Occipital lobe (tissue), 2 donors: ENCODE measurements around the gene LARGE2. TPM values are rescaled to one million over a fixed set of nuclear protein-coding genes. Genes with fewer than 3 reads are reported as not detected.

ENCODE experiments used
- DNase-seq: peaks from one replicate; lab custom pipeline; 2025; lab: John Stamatoyannopoulos, UW
- total RNA-seq: library from RNA; depleted of rRNA; stranded (reverse); fragments of >200 nt; gene quantifications from one replicate; pipeline ENCODE4 v1.2.3, GENCODE V29; 2014

Gene LARGE2
- total RNA-seq, 1 donor from 2014 or later, result 0.16 TPM

DNA sequence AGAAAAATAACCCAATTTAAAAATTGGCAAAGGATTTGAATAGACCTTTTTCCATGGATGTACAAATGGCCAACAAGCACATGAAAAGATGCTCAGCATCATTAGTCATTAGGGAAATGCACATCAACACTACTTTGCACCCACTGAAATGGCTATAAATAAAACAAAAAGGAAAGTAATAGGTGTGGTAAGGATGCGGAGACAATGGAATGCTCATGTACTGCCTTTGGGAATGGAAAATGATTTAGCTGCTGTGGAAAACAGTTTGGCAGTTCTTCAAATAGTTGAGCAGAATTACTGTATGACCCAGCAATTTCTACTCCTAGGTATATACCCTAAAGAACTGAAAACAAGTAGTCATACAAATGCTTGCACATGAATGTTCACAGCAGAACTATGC lies 37.4 kb downstream of the LARGE2 start:
- no peak for DNase-seq

DNA sequence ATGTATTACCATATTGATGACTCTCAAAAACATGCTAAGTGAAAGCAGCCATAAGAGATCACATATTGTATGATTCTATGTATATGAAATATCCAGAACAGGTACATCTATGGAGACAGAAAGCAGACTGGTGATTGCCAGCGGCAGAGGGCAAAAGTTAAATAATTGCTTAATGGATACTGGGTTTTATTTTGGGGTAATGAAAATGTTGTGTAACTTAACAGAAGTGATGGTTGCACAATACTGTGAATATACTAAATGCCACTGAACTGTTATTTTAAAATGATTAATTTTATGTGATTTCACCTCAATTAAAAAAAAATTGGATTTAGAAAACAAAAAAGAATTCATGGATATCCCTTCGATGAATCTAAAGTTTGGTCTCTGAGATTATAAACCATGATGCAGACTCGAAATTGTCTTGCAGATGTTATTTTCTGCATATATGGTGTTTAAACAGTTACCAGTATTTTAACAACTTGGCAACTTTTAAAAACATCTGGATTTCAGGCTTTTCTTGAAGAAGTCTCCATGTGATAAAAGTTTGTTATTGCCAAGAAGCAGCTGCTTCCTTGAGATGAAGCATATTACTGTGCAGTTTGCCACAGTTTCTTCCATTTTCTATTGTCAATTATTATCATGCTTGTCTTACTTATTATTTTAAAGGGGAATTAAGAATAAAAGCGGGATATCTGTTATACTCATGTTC lies 38.1 kb downstream of the LARGE2 start:
- DNase-seq, result no peak

DNA sequence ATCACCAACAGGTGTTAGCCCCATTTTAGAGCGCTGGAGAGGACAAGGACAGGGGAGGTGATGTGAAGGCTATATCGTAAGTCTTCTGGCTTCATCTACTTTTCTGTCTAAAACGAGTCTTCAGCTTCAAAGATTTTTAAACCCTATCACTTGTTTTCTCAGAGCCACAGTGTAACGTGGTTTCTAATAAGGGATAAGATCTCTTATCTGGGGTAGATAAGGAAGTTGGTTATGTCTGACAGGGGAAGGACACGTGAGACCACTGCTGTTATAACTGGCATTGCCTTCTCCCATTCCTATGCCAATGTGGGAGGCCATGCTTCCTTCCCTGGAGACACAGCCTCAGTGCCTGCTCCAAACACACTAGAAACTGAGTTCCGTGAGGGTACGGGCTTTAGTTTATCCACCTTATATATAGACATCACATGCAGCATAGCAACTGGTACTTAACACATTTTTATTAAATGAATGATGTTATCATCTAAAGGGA lies 39.3 kb downstream of the LARGE2 start:
- DNase-seq, result no peak

DNA sequence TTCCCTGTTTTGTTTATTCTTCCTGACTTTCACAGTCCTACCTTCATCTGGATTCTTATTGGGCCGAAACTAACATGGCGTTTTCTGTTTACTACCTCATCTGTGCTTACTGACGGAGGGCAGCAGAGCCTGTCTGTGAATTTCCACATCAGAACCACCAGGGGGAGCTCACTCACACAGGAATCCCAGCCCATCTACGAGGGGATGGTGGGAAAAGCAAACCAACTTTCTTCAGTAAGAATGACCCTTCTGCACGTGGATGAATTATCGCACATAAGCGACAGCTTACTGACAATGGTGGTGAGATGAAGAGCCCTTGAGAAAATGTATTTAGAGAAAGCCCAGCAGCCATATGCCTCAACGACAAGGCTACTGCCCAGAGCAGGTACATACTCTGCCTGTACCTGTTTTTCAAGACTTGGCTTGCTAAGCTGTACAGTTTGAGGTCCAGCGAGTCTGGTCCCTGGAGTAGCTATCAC lies 42.5 kb downstream of the LARGE2 start:
- peak; percentile 22 for DNase-seq

DNA sequence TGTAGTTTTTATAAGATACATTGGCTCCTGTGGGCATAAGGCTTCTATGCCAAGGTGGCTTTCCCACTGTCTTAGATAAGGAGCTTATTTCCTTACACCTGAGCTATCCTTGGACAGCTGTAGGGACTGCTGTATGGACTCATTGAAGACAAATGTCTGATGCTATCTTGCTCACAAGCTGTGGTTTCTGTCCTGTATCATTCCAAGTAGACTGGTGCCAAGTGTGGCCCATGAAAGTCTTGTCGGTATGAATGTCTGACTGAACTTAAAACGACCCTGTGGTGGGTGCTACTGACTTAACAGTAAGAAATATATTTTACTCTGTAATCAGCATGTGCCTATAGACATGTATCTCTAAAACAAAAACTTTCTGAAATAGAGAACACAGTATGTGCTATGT lies 45.0 kb downstream of the LARGE2 start:
- DNase-seq, result no peak

DNA sequence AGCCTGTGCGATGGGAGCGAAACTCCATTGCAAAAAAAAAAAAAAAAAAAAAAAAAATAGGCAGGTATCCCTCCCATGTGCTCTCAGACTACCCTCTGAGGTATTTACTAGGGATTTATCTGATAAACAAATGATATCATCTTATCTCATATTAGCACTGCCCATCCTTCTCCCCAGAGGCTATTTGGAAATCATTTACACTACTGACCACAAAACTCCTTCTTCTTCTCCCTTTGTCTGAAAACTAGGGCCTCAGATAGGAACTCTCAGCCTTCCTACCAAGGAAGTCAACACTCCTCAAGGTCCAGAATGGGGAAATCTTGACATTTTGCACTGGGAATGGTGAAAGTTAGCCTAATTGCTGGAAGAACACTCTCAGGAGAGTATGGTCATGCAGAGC lies 46.4 kb downstream of the LARGE2 start:
- no peak for DNase-seq

DNA sequence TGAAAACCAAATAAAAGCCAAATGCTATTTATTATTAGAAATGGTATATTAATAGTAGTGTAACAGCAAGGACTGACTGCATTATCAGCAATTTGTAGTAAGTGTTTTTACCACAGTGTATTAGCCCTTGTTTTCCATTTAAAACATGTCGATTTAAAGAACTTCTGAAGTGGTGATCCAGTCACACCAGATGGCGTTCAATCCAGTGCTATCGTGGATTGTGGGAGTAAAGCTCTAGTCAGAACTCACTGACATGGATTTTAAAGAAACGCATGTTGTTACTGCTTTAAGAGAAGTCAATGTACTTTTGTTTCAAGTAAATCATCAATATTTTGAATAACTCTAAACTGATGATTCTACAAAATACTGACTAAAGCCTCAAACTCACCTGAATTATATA lies 51.1 kb downstream of the LARGE2 start:
- DNase-seq, result no peak

DNA sequence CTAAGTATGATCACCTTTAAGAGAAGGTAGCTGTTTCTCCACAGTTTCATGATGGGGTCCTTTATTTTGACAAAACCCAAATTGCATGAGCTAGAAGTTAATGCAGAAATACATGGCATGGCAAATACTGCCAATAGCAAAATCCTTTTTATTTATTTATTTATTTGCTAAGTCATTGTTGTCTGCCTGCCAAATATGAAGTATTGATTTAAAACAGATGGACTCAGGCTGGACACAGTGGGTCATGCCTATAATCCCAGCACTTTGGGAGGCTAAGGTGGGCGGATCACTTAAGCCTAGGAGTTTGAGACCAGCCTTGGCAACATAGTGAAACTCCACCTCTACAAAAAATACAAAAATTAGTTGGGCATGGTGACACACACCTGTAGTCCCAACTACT lies 52.4 kb downstream of the LARGE2 start:
- no peak for DNase-seq

Other genes with a start within 250 kb of the LARGE2 start
- gene SLC35C1, start 117.5 kb upstream of the LARGE2 start, total RNA-seq, result 5.3 TPM
- gene CRY2, start 75.2 kb upstream of the LARGE2 start, total RNA-seq, result 46.5 TPM
- 74.7 TPM for gene MAPK8IP1, start 37.0 kb upstream of the LARGE2 start, total RNA-seq
- gene FREY1, start 15.4 kb upstream of the LARGE2 start, total RNA-seq, result 1.4 TPM
- gene PEX16, start 4.8 kb upstream of the LARGE2 start, total RNA-seq, result 19.0 TPM
- gene PHF21A, start 198.8 kb downstream of the LARGE2 start, total RNA-seq, result 30.7 TPM